RWPE1 (cell line): Measurements from ENCODE around the gene SLC39A7.
A peak's percentile ranks its signal among the peaks of the same experiment; 100 is the strongest.

Source experiments
- CTCF ChIA-PET: fragments of 350-600 bp; sonication (Branson Sonifier 250); formaldehyde crosslinking; extraction: SDS; loops from one replicate; lab custom pipeline; 2021; lab: Yijun Ruan, JAX
- POLR2A ChIA-PET: fragments of 400-600 bp; formaldehyde crosslinking; extraction: SDS; loops from one replicate; lab custom pipeline; 2020; ENCODE audit warnings: antibody characterized with exemption; ENCODE audit not compliant: low non-redundant PET; lab: Yijun Ruan, JAX
- DNase-seq: peaks from one replicate; pipeline ENCODE4 v3.0.0; 2012; ENCODE audit warnings: low spot score
- H3K27ac ChIP-seq: fragments of 450-650 bp; 2 replicates; pipeline ENCODE4 v1.5.1; 2017
- CTCF ChIP-seq: fragments of 450-650 bp; conservative IDR thresholded peaks from 2 replicates; pipeline ENCODE4 v1.5.1; 2017; ENCODE audit warnings: low read depth, mild to moderate bottlenecking

SLC39A7 gene

DNA sequence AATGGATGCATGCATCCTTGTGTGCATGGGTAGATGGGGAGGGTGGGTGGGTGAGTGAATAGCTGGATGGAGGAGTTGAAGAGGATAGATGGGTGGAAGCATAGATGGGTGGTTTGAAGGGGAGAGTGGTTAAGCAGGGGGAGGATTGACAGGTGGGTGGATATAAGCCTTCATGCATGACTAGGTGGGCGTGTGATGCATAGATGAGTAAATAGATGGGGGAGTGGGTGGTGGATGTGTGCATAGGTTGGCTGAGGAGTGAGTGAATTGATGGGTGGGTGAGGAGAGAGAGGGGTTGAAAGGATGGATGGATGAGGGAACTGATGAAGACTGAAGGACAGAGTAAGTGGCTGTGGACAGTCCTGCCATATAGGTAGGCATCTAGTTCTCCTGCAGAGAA lies 12.9 kb upstream of the SLC39A7 start:
- no peak overlapping the region for H3K27ac ChIP-seq
- ChIA-PET CTCF (interaction anchor here (0.6 kb wide), 1 partner anchor 1283 kb away, joined by 5 read pairs; no protein-coding TSS in a partner anchor), POLR2A (no interaction called here)
- no peak for DNase-seq
- TF ChIP-seq CTCF = no peak

- no peak for DNase-seq
- TF ChIP-seq CTCF = no peak
- no peak overlapping the region for H3K27ac ChIP-seq
- ChIA-PET CTCF (interaction anchor here (1.6 kb wide), 1 partner anchor 16 kb away, joined by 6 read pairs; no protein-coding TSS in a partner anchor), POLR2A (no interaction called here)
These were observed 11.5 kb upstream of the SLC39A7 start for GRCh38 chr6:33189164-33189563.

- H3K27ac ChIP-seq = no peak overlapping the region
- no peak for TF ChIP-seq CTCF
- CTCF ChIA-PET = interaction anchor here (1.0 to 1.6 kb wide), 2 partner anchors 17 to 28 kb away, joined by 3 to 6 read pairs; no protein-coding TSS in a partner anchor
- DNase-seq = no peak
- POLR2A ChIA-PET = no interaction called here
These were observed 10.8 kb upstream of the SLC39A7 start for GRCh38 chr6:33189625-33190448.

DNA sequence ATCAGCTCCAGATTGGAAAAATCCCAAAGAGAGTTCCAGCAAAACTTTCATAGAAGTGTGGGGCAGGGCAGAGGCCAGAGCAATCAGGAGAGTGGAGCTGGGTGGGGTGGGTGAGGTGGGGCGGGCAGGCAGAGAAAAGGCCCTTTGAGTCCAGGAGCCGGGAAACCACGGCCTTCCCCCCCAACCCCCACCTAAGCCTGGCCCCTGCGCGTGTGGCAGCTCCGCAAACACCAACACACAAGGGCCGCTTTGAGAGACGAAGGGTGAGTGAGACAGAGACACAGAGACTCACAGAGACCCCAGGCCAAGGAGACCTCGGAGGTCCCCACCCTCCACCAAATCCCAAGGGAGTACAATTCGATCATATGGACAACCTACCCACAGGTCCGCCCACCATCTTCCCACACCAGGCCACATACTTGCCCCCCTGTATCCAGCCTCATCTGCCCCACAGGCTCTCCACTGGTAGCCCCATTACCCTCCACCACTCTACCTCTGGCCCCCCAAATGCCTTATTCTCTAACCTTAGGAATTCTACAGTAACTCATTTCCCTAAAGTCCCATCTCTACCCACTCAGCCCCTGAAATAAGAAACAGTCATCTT lies 10.1 kb upstream of the SLC39A7 start:
- ChIA-PET CTCF (interaction anchor here (1.0 to 1.6 kb wide), 2 partner anchors 18 to 29 kb away, joined by 3 to 6 read pairs; no protein-coding TSS in a partner anchor), POLR2A (no interaction called here)
- no peak overlapping the region for H3K27ac ChIP-seq
- TF ChIP-seq CTCF = no peak
- no peak for DNase-seq

- DNase-seq = no peak
- ChIA-PET CTCF (no interaction called here), POLR2A (no interaction called here)
- no peak for TF ChIP-seq CTCF
- no peak overlapping the region for H3K27ac ChIP-seq
These were observed 9.1 kb upstream of the SLC39A7 start for GRCh38 chr6:33191383-33192104.

DNA sequence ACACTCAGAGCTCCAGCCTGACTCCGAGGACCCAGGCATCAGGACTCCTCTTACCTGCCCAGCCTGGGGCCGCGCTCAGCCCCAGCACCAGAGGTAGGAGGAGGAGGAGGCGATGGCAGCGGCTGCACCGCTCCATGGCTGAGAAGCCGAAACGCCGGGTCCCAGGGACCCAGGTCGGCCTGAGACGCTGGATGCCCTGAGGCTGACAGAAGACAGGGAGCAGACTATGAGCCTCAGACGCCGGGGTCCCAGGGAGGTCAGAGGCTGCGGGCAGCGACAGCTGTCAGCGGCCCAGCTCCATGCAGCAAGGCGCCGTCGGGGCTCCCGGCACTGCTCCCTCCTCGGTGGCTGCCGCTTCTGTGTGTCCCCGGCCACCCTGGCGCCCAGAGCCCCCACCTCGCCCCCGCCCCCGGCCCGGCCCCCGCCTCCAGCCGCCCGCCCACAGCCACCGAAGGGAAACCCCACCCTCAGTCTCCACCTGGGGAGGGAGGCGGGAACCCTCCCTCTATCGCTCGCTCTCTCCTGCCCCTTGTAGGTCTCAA lies 8.5 kb upstream of the SLC39A7 start, which contains the start of gene COL11A2:
Gene COL11A2, minus strand, starts transcription at position 363 of the 542 bp plus-strand sequence. Its CDS starts 227 bp downstream, at position 136.
- peak within 1 kb of the TSS; percentile 68 for H3K27ac ChIP-seq
- ChIA-PET POLR2A (no interaction called here), CTCF (no interaction called here)

More for the DNA sequence above, 8.5 kb upstream of the SLC39A7 start, which contains the start of gene COL11A2:
- no peak for TF ChIP-seq CTCF
- DNase-seq = no peak
